ENCODE data around the gene IQCE.
"Not testable (repeated sequence)": the region's sequence is repeated elsewhere in the genome, so short reads cannot be mapped to it uniquely, and the experiment has no call there.

IQCE gene

DNA sequence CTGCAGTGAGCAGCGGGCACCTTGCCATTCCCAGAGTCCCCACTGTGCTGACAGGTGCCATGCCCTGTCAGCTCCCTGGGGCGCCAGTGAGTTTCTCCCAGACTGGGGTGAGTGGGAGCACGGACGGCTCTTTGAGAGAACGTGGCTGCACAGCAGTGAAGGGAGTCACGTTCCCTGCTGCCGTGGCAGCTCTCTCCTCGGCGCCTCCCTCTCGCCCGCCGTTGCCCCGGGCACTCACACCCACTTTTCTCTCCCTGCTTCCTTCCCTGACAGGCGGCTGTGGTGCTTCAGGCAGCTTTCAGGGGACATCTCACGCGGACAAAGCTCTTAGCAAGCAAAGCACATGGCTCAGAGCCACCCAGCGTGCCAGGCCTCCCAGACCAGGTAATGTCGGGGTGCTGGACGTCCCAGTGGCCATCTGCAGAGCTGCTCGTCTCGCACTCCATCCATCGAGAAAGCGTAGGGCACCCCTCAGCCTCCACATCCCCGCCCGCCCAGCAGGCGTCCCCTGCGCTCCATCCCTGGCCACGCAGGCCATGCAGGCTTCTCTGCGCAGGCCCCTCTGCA lies 45.9 kb downstream of the IQCE start:
- no peak for DNase-seq

DNA sequence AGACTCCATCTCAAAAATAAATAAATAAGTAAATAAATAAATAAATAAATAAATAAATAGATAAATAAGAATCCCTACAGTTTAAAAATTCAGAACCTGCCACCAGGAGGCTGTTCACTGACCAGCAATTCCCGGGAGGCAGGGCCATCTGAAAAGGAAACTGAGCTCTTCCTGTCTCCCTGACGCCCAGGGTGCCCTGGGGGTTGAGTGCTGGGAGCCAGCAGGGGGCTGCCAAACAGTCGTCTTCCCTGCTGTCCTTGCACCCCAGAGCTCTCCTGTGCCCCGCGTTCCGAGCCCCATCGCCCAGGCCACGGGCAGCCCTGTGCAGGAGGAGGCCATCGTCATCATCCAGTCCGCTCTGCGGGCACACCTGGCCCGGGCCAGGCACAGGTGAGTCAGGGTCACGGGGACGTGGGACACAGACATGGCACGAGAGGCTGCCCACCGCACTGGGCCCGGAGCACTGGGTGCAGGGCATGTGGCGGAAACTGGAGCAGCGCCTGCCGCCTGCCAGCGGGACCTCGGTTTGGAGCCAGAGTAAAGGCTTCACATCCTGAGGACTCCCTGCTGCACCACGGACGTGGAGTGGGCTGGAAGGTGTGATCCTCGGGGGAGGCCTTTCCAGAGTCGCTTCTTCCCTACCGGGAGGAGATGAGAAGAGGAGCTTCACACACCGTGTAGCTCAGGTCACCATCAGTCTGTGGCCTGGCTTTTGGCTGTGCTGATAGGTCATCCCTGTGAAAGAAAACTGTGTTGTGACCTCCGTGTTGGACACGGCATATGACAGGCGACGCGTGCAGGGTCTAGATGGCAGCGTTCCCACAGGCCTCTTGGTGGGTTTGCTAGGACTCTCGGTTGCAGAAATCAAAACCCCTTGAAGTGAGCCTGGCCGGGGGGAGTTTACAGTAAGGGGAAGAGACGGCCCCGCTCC lies 47.1 kb downstream of the IQCE start:
- no peak for DNase-seq

DNA sequence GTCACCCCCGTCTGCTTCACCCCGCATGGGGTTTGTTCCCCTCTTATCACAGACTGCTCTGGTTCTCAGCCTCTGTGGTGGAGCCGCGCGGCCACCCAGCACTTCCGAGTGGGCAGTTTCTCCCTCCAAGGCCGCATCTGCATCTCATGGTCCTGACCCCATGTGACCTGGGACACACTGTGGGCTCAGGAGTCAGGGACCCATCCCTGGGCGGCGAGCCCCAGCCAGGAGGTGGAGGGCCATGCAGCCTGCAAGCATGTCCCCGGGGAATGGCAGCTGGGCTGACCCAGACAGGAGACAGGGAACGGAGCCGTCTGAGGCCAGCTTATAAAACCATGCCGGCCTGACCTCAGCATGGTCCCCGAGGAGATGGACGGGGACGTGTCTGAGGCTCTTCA lies 47.8 kb downstream of the IQCE start:
- no peak for DNase-seq

DNA sequence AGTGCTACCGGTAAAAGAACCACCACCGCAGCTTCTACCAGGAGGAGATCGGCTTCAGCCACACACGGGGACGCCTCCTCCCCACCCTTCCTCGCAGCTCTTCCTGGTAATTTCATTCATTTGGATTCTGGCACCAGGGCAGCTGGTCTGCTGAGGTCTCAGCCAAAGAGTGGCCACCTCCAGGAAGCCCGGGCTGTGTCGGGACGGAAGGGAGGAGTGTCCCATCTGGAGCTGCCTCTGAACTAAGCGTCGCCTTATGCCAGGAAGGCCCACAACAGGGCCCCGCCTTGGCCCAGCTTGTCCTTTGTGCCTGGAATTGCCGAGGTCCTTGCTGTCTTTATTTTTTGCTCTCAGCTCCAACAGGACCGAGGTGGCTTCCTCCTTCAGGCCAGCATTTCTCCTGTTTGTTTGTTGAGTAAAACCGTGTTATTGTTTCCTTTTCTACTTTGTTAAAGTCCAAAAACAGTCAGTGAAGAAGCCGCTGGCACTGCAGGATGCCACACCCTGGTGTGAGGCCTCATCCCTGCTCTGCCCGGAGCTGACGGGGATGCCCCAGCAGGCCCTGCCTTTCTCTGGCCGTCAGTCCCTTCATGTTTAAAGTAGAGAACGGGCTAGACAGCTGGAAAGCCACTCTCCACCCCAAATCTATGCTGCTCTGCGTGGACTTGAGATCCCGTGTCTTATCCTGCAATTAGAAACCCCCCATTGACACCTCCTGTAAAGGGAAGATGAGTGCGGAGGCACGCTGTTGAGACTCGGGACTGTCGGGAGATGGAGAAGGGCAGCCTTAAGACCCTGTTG lies 48.5 kb downstream of the IQCE start:
- no peak for DNase-seq

GRCh38 chr7:2607923-2608904 lies 49.4 kb downstream of the IQCE start:
- no peak for DNase-seq

- no peak for DNase-seq
Observed at GRCh38 chr7:2608921-2609411, 50.2 kb downstream of the IQCE start.

GRCh38 chr7:2609646-2610045 lies 50.9 kb downstream of the IQCE start:
- not testable (repeated sequence) for DNase-seq

- DNase-seq, result no peak
Observed at GRCh38 chr7:2610466-2610865, 51.7 kb downstream of the IQCE start.

- no peak for DNase-seq
Observed at GRCh38 chr7:2610898-2611297, 52.1 kb downstream of the IQCE start.

DNA sequence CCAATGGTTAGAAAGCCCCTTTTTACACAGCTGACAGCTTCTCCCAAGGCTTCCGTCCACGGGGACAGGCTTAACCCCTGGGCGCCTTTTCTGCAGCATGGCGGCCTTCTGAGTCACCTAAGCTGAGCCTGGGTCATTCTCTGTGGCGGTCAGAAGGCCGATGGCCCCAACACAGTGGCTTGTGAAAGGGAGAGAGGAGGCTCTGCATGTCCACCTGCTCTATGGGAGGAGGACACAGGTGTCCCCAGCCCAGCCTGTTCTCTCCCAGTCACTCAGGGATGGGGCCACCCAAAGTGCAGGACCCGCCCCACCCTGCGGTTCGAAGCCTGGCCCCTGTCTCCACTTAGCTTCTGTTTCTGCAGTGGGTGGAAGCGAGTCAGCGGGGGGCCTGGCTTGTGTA lies 52.6 kb downstream of the IQCE start:
- DNase-seq, result no peak

GRCh38 chr7:2611922-2612321 lies 53.1 kb downstream of the IQCE start:
- DNase-seq, result no peak

- DNase-seq, result no peak
Observed at GRCh38 chr7:2612445-2613097, 53.8 kb downstream of the IQCE start.

- DNase-seq, result no peak
Observed at GRCh38 chr7:2613098-2613930, 54.5 kb downstream of the IQCE start.

- DNase-seq, result no peak
Observed at GRCh38 chr7:2613931-2614600, 55.3 kb downstream of the IQCE start.

- DNase-seq, result no peak
Observed at GRCh38 chr7:2614631-2615330, 56.0 kb downstream of the IQCE start.

DNA sequence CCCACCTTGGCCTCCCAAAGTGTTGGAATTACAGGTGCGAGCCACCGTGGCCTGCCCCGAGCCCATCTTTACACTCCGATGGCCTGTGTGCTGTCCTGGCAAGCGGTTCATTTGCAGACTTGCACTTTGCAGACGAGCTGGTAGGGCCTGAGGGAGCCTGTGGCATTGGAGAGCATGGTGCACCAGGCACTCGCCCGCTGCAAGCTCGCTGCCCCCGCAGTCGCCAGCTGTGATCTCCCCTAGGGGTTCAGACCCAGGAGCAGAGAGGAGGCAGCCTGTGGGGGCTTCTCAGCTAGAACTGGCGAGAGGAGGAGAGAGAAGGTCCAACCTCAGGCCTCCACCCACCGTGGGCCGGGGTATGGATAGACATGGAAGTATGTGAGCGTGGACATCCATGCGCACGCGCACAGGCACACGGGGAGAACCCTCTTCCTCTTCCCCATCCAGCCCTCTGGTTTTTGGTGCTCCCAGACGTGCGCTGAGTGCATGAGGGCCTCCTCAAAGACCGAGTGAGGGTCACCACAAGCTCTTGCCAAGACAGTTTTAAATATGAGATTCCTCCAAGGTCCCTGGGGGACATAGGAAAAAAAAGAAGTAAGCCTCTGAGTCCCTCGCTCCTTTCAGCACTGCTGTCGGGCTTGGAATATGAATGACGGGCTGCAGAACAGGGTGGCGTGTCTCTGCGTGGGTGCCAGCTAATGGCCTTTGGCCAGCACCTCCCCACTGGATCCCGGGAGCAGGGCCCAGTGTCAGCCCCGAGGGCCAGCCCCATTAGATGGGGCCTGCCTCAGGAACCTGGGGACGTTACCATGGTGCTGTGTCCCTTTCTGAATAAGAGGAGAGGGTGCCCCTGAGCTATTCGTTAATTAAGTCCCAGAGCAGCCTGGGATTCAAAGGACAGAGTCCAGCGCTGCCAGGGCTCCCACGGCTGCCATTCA lies 57.9 kb downstream of the IQCE start:
- DNase-seq, result no peak

DNA sequence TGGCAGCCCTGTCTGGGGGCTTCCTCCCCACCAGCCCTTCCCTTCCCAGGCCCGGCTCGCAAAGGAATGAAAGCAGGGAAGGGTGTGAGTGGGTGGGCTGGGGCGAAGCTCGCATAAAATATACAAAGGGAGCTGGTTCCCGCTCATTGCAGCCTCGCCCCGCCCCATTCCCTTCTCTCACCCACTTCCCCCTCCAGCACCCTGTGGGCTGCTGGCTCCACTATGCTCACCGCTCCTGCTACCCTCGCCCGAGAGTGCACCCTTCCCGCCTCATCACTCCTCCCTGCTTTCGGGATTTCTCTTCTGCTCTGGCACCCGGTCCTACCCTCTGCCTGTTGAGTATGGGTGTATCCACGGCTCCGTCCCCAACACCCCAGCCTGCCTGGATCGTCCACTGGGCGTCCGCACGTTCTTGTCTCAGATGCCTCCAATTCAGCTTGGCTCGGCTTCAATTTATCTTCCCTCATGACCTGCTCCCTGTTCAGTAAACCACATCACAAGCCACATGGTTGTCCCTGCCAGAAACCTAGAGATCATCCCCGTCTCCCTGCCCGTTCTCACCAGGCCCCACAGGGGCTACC lies 58.6 kb downstream of the IQCE start:
- no peak for DNase-seq

- no peak for DNase-seq
Observed at GRCh38 chr7:2619116-2619515, 60.3 kb downstream of the IQCE start.

All from stimulated activated CD4-positive, alpha-beta T cell treated with anti-CD3 and anti-CD28 coated beads, Interleukin-4, amount 100 ng/mL, for 24 hours (primary cell).